HG03439 (cell line): ENCODE results near the gene DRP2.
"Not testable (repeated sequence)": the region's sequence is repeated elsewhere in the genome, so short reads cannot be mapped to it uniquely, and the experiment has no call there.

Experiments used
- ATAC-seq: cut with Tn5 transposase; IDR thresholded peaks from one replicate; pipeline ENCODE4 v1.9.1; 2021; ENCODE audit warnings: mild to moderate bottlenecking, moderate library complexity; ENCODE audit not compliant: unreplicated experiment

DRP2 gene

GRCh38 chrX:101219116-101219863 is at the start of gene DRP2:
Gene DRP2, plus strand, starts transcription at chrX:101219786. Its CDS starts 11,862 bp downstream, at chrX:101231648.
- no peak for ATAC-seq

- ATAC-seq, result no peak
Measured at GRCh38 chrX:101171883-101172400, 47.6 kb upstream of the DRP2 start.

- no peak for ATAC-seq
Measured at GRCh38 chrX:101176439-101176838, 43.1 kb upstream of the DRP2 start.

- ATAC-seq, result not testable (repeated sequence)
Measured at GRCh38 chrX:101184876-101185275, 34.7 kb upstream of the DRP2 start.

GRCh38 chrX:101187961-101188360 is 31.6 kb upstream of the DRP2 start:
- not testable (repeated sequence) for ATAC-seq

GRCh38 chrX:101190736-101191135 is 28.9 kb upstream of the DRP2 start:
- no peak for ATAC-seq

- no peak for ATAC-seq
Measured at GRCh38 chrX:101191217-101191750, 28.3 kb upstream of the DRP2 start.

- ATAC-seq, result no peak
Measured at GRCh38 chrX:101195442-101196173, 24.0 kb upstream of the DRP2 start.

GRCh38 chrX:101203761-101204351 is 15.7 kb upstream of the DRP2 start:
- ATAC-seq, result no peak

GRCh38 chrX:101206471-101206870 is 13.1 kb upstream of the DRP2 start:
- ATAC-seq, result peak; percentile 75

- no peak for ATAC-seq
Measured at GRCh38 chrX:101208152-101208905, 11.3 kb upstream of the DRP2 start.

GRCh38 chrX:101210630-101211029 is 9.0 kb upstream of the DRP2 start:
- no peak for ATAC-seq

GRCh38 chrX:101217689-101218088 is 1.9 kb upstream of the DRP2 start:
- ATAC-seq, result no peak

- ATAC-seq, result no peak
Measured at GRCh38 chrX:101219864-101220346, 319 bp downstream of the DRP2 start.

- ATAC-seq, result no peak
Measured at GRCh38 chrX:101220662-101221260, 1.2 kb downstream of the DRP2 start.

- no peak for ATAC-seq
Measured at GRCh38 chrX:101223226-101223625, 3.6 kb downstream of the DRP2 start.

- no peak for ATAC-seq
Measured at GRCh38 chrX:101229170-101229569, 9.6 kb downstream of the DRP2 start.

- no peak for ATAC-seq
Measured at GRCh38 chrX:101230636-101231035, 11.1 kb downstream of the DRP2 start.

GRCh38 chrX:101231080-101231479 is 11.5 kb downstream of the DRP2 start:
- no peak for ATAC-seq

- ATAC-seq, result no peak
Measured at GRCh38 chrX:101232316-101232715, 12.7 kb downstream of the DRP2 start.
